Testis (tissue), 3 donors: ENCODE measurements around the gene MAML2. TPM values are rescaled to one million over a fixed set of nuclear protein-coding genes. Genes with fewer than 3 reads are reported as not detected.

Experiments used
- DNase-seq: peaks from one replicate; pipeline ENCODE4 v3.0.0-alpha.2; 2019
- H3K27ac ChIP-seq, 2 donors: fragments of 200-600 bp; sonication (generic); one replicate each; pipeline ENCODE4 v1.5.1; 2019
- H3K27me3 ChIP-seq: fragments of 200-600 bp; sonication (generic); one replicate; pipeline ENCODE4 v1.5.1; 2019
- H3K36me3 ChIP-seq: fragments of 200-600 bp; sonication (generic); one replicate; pipeline ENCODE4 v1.5.1; 2017; ENCODE audit warnings: low read depth; ENCODE audit errors: missing control alignments
- H3K4me1 ChIP-seq: fragments of 200-600 bp; sonication (generic); one replicate; pipeline ENCODE4 v1.5.1; 2019
- H3K4me3 ChIP-seq, 2 donors: fragments of 200-600 bp; sonication (generic); one replicate each; pipeline ENCODE4 v1.5.1; 2017 to 2019
- H3K9me3 ChIP-seq: fragments of 200-600 bp; sonication (generic); one replicate; pipeline ENCODE4 v1.5.1; 2017
- CTCF ChIP-seq, 3 experiments: fragments of 450-650 bp in 2 of 3; fragments of 200-600 bp in 1 of 3; sonication (generic) in 1 of 3; IDR thresholded peaks; one replicate each; pipeline ENCODE4 v1.5.1; 2016 to 2019; ENCODE audit warnings: antibody characterized with exemption in 3 of 3, mild to moderate bottlenecking in 2 of 3, moderate library complexity in 1 of 3
- POLR2A ChIP-seq: fragments of 450-650 bp; IDR thresholded peaks from one replicate; pipeline ENCODE4 v1.6.1; 2017; ENCODE audit warnings: antibody characterized with exemption, mild to moderate bottlenecking, moderate library complexity
- WGBS, 2 donors: methylation state at CpG; one replicate each; pipeline ENCODE4 v1.1.5; 2018; 5-methylcytosine and 5-hydroxymethylcytosine counted together
- intact Hi-C: fragments of 100-400 bp; cut with DNase I; formaldehyde crosslinking; loops from one replicate; pipeline ENCODE4 v1.15.1; 2023; ENCODE audit warnings: low total_unique reads
- microRNA counts, 2 donors: library from miRNA; unstranded; fragments of <30 nt; microRNA quantifications; one replicate each; lab custom pipeline; 2016
- microRNA-seq, 2 donors: library from miRNA; unstranded; fragments of <30 nt; microRNA quantifications; one replicate each; pipeline ENCODE4, GENCODE V29; 2016; ENCODE audit warnings: borderline number of aligned reads in 2 of 2, borderline replicate concordance in 1 of 2
- polyA plus RNA-seq: library from polyadenylated mRNA; stranded (reverse); fragments of 350-450 nt; fragmentation: Illumina TruSeq; extraction: RNeasy Lipid Tissue Mini Kit (QIAGEN cat#74804); gene quantifications from one replicate; pipeline ENCODE4 v1.2.3, GENCODE V29; 2014; ENCODE audit warnings: low read depth, low replicate concordance; ENCODE audit not compliant: insufficient read depth
- small RNA-seq, 2 donors: library from RNA; depleted of rRNA; stranded (forward); fragments of <200 nt; gene quantifications; one replicate each; pipeline ENCODE3, GENCODE V24; 2016
- total RNA-seq, 2 donors: library from RNA; depleted of rRNA; stranded (reverse); fragments of >200 nt; gene quantifications; one replicate each; pipeline ENCODE4 v1.2.3, GENCODE V29; 2016

MAML2 gene
- total and polyA plus RNA-seq, 3 donors from 2014 or later, result 5.1 to 23.6 (median 17.6) TPM

- H3K36me3 ChIP-seq, result no peaks in the 10 kb centered on the region
- WGBS, 2 donors, result 68 to 81% methylated on average over 1 of the region's 1 CpG
- intact Hi-C loops, result no loop called here
- no peak overlapping the region for H3K4me3 ChIP-seq
- TF ChIP-seq CTCF (IDR thresholded peaks at IDR 0.05), result no peak
- TF ChIP-seq POLR2A, result no peak
- no peaks in the 10 kb centered on the region for H3K9me3 ChIP-seq
- no peak overlapping the region for H3K27ac ChIP-seq
- H3K4me1 ChIP-seq, result no peaks in the 10 kb centered on the region
- DNase-seq, result no peak
- no peaks in the 10 kb centered on the region for H3K27me3 ChIP-seq
Observed at GRCh38 chr11:95930948-95931347, 412.0 kb downstream of the MAML2 start.

- H3K4me3 ChIP-seq, result no peak overlapping the region
- H3K4me1 ChIP-seq, result peaks cover 12% of the 10 kb centered on the region
- no peaks in the 10 kb centered on the region for H3K9me3 ChIP-seq
- 69 to 97% methylated on average over 1 of the region's 1 CpG for WGBS, 2 donors
- no peak overlapping the region for H3K27ac ChIP-seq
- DNase-seq, result no peak
- no peaks in the 10 kb centered on the region for H3K27me3 ChIP-seq
- H3K36me3 ChIP-seq, result no peaks in the 10 kb centered on the region
- intact Hi-C loops, result no loop called here
- TF ChIP-seq CTCF (IDR thresholded peaks at IDR 0.05), result no peak
- TF ChIP-seq POLR2A, result no peak
Observed at GRCh38 chr11:95926726-95927125, 416.3 kb downstream of the MAML2 start.

MicroRNA genes within 50 kb of the gene (microRNA counts, 767-probe panel; counts per million panel counts)
- 0 to 152 counts per million in 2 donors for microRNA hsa-miR-1260b (lab: Ali Mortazavi, UCI)

Small RNA genes within 50 kb of the gene (microRNA-seq; reads per million reads assigned to microRNA genes)
- gene MIR1260B, result 0 to 0.70 reads per million in 2 donors

Small RNA genes within 50 kb of the gene (small RNA-seq; reads per million reads assigned to genes)
- gene MIR1260B, result 0 reads per million in 2 donors

Other genes with a start within 250 kb of the MAML2 start
- 10 to 100 TPM; 42.5 to 50.9 TPM for gene CCDC82, start 46.7 kb upstream of the MAML2 start, total RNA-seq
- 36.6 TPM for gene CCDC82, start 46.7 kb upstream of the MAML2 start, polyA plus RNA-seq
- gene JRKL, start 46.8 kb upstream of the MAML2 start, total RNA-seq, result 1 to 10 TPM; 6.9 to 9.1 TPM
- 9.7 TPM for gene JRKL, start 46.8 kb upstream of the MAML2 start, polyA plus RNA-seq